Testis (tissue), 2 donors: Measurements from ENCODE around the gene ITGAE.

Source experiments
- CTCF ChIP-seq, 3 experiments: fragments of 450-650 bp in 2 of 3; fragments of 200-600 bp in 1 of 3; sonication (generic) in 1 of 3; IDR thresholded peaks; one replicate each; pipeline ENCODE4 v1.5.1; 2016 to 2019; ENCODE audit warnings: antibody characterized with exemption in 3 of 3, mild to moderate bottlenecking in 2 of 3, moderate library complexity in 1 of 3
- POLR2A ChIP-seq: fragments of 450-650 bp; IDR thresholded peaks from one replicate; pipeline ENCODE4 v1.6.1; 2017; ENCODE audit warnings: antibody characterized with exemption, mild to moderate bottlenecking, moderate library complexity

DNA sequence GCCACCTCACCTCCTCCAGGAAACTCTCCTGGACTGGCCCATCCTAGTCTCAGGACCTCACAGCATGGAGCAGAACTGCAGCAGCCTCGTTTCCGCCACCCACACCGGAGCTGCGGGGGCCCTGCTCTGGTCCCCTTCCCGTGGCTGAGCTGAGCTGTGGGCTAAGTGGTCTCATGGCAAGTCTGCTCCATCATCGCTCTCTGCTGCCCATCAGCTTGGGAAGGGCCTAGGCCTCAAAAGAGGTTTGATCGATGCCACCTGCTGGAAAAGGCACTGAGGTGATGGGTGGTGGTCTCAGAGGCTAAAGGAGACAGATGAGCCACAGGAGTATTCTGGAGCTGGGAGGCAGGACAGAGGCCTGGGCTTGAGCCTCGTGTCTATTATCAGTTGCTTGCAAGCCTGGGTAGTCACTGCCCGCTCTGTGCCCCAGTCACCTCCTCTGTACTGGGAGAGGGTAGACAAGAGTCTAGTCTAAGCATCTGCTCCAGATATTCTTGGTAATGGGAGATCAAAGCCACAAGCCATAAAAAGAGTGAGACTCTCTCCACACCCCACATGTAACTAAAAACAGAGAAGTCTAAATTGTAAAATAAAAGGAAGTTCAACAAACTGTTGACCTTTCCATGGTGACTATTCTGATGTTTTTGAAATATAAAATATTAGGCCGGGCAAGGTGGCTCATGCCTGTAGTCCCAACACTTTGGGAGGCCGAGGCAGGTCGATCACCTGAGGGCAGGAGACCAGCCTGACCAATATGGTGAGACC, 1.6 kb downstream of the ITGAE start:
- TF ChIP-seq CTCF (IDR thresholded peaks at IDR 0.05) (no peak), POLR2A (no peak)
